ENCODE results near the gene TASP1.
A peak's percentile ranks its signal among the peaks of the same experiment; 100 is the strongest.

TASP1 gene

GRCh38 chr20:13638496-13639149, at the start of gene TASP1:
TSS of gene TASP1 (minus strand) at chr20:13638932. CDS start at chr20:13630078, 8,854 bp downstream.
- peak; percentile 95 to 96 for DNase-seq
- peak; percentile 81 for TF ChIP-seq POLR2A (IDR thresholded peaks at IDR 0.05; ENCODE audit: low read length)
- no peak for TF ChIP-seq GATA1 (IDR thresholded peaks at IDR 0.05; ENCODE audit: low read depth, low read length)

- TF ChIP-seq POLR2A (IDR thresholded peaks at IDR 0.05; ENCODE audit: low read length) = no peak
- no peak for TF ChIP-seq GATA1 (IDR thresholded peaks at IDR 0.05; ENCODE audit: low read depth, low read length)
- DNase-seq = no peak
These were observed 49.1 kb upstream of the TASP1 start for GRCh38 chr20:13687815-13688214.

- DNase-seq = no peak
- TF ChIP-seq GATA1 (IDR thresholded peaks at IDR 0.05; ENCODE audit: low read depth, low read length) (no peak), POLR2A (IDR thresholded peaks at IDR 0.05; ENCODE audit: low read length) (no peak)
These were observed 46.9 kb upstream of the TASP1 start for GRCh38 chr20:13685623-13686022.

GRCh38 chr20:13684566-13685222, 46.0 kb upstream of the TASP1 start:
- TF ChIP-seq GATA1 (IDR thresholded peaks at IDR 0.05; ENCODE audit: low read depth, low read length) (no peak), POLR2A (IDR thresholded peaks at IDR 0.05; ENCODE audit: low read length) (no peak)
- no peak for DNase-seq

- TF ChIP-seq POLR2A (IDR thresholded peaks at IDR 0.05; ENCODE audit: low read length) (no peak), GATA1 (IDR thresholded peaks at IDR 0.05; ENCODE audit: low read depth, low read length) (no peak)
- no peak for DNase-seq
These were observed 45.1 kb upstream of the TASP1 start for GRCh38 chr20:13683833-13684232.

GRCh38 chr20:13681248-13682125, 42.8 kb upstream of the TASP1 start:
- peak in 1 of 2 experiments; percentile 2 for DNase-seq

GRCh38 chr20:13678944-13679343, 40.2 kb upstream of the TASP1 start:
- DNase-seq = no peak
- no peak for TF ChIP-seq GATA1 (IDR thresholded peaks at IDR 0.05; ENCODE audit: low read depth, low read length)
- TF ChIP-seq POLR2A (IDR thresholded peaks at IDR 0.05; ENCODE audit: low read length) = no peak

More at GRCh38 chr20:13681248-13682125, 42.8 kb upstream of the TASP1 start:
- TF ChIP-seq POLR2A (IDR thresholded peaks at IDR 0.05; ENCODE audit: low read length) (no peak), GATA1 (IDR thresholded peaks at IDR 0.05; ENCODE audit: low read depth, low read length) (no peak)

GRCh38 chr20:13677241-13677640, 38.5 kb upstream of the TASP1 start:
- no peak for DNase-seq
- TF ChIP-seq GATA1 (IDR thresholded peaks at IDR 0.05; ENCODE audit: low read depth, low read length) = no peak
- no peak for TF ChIP-seq POLR2A (IDR thresholded peaks at IDR 0.05; ENCODE audit: low read length)

GRCh38 chr20:13676682-13677081, 38.0 kb upstream of the TASP1 start:
- no peak for DNase-seq
- TF ChIP-seq POLR2A (IDR thresholded peaks at IDR 0.05; ENCODE audit: low read length) (no peak), GATA1 (IDR thresholded peaks at IDR 0.05; ENCODE audit: low read depth, low read length) (no peak)

- TF ChIP-seq POLR2A (IDR thresholded peaks at IDR 0.05; ENCODE audit: low read length) (no peak), GATA1 (IDR thresholded peaks at IDR 0.05; ENCODE audit: low read depth, low read length) (no peak)
- DNase-seq = no peak
These were observed 34.0 kb upstream of the TASP1 start for GRCh38 chr20:13672690-13673089.

GRCh38 chr20:13671916-13672378, 33.2 kb upstream of the TASP1 start:
- TF ChIP-seq GATA1 (IDR thresholded peaks at IDR 0.05; ENCODE audit: low read depth, low read length) (no peak), POLR2A (IDR thresholded peaks at IDR 0.05; ENCODE audit: low read length) (no peak)
- no peak for DNase-seq

- TF ChIP-seq GATA1 (IDR thresholded peaks at IDR 0.05; ENCODE audit: low read depth, low read length) (no peak), POLR2A (IDR thresholded peaks at IDR 0.05; ENCODE audit: low read length) (no peak)
These were observed 32.8 kb upstream of the TASP1 start for GRCh38 chr20:13671512-13671911.

GRCh38 chr20:13670160-13670559, 31.4 kb upstream of the TASP1 start:
- TF ChIP-seq POLR2A (IDR thresholded peaks at IDR 0.05; ENCODE audit: low read length) = no peak
- TF ChIP-seq GATA1 (IDR thresholded peaks at IDR 0.05; ENCODE audit: low read depth, low read length) = no peak
- DNase-seq = no peak

More at GRCh38 chr20:13671512-13671911, 32.8 kb upstream of the TASP1 start:
- no peak for DNase-seq

Measured in erythroblast (primary cell).